Hippocampal formation (tissue), 2 donors: Measurements from ENCODE around the gene IFNA17.
A peak's percentile ranks its signal among the peaks of the same experiment; 100 is the strongest.
"Not testable (repeated sequence)": the region's sequence is repeated elsewhere in the genome, so short reads cannot be mapped to it uniquely, and the experiment has no call there.

Experiments used
- DNase-seq, 2 donors: peaks; one replicate each; lab custom pipeline; 2025; lab: John Stamatoyannopoulos, UW

IFNA17 gene

DNA sequence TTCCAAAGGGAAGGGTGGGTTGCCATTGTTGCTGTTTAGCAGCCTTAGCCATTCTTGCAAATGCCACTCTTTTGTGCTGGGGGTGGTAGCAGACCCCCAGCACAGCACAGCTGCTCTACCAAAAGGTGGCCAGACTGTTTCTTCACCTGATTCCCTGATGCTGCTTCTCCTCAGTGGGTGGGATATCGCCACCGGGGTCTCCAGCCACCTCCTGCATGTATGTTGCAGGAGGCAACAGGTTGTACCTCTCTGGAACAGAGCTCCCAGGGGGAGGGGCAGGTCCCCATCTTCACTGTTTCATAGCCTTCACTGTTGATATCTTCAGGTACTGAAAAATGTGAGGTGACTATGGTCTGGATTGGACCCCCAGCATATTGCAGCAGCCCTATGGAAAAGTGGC lies 17.2 kb downstream of the IFNA17 start:
- DNase-seq = not testable (repeated sequence)

DNA sequence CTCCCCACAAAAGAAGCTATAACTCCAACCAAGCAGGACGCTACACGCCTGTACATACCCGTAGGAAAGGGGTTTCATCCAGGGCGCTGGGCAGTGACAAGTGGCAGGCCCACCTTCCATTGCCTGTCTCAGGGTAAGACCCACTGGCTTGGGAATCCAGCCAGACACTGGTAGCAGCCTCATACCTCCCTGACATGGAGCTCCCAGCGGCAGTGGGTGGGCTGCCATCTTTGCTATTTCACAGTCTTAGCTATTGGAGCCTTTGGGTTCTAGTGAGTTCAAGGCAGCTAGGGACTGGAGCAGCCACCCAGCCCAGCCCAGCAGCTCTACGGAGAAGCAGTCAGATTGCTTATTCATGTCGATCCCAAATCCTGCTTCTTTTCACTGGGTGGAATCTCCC lies 17.7 kb downstream of the IFNA17 start:
- DNase-seq = no peak

DNA sequence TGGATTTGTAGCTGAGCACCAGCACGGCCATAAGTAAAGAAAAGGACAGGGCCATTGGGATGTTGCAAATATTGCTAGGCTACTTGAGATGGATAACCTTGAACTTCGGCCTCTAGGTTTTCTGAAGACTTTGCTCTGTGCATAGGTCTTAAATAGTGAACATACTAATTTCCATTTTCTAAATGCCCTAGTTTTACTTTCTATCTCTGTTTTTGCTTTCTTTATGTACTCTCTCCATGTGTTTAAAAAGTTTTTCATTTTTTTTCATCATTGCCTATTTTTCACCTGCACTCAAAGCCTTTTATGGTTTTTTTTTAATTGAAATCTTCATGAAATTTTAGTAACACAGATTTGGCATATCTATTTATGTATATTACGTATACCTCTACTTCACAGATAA lies 21.0 kb downstream of the IFNA17 start, which contains the start of gene IFNA10:
Gene IFNA10 (minus strand): TSS at position 101 of the 400 bp plus-strand sequence. CDS start 46 bp downstream, at position 55.
- not testable (repeated sequence) for DNase-seq

DNA sequence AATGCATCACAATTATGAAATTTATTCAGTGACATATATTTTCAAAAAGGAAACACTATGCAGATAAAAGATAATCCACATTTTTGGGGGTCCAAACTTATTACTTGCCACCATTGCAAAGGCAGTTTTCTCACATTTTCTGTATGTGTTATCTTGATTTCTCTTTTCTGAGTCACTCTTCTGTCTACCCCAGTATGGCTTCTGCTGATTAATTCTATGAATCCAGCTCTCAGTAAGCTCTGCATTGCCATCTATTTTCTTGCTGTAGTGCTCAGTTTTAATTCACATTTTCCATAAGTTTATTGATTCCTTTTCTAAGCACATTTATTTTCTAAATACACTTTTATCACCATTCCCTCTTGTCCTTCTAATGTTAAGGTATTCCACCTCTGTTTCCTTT lies 22.8 kb downstream of the IFNA17 start:
- DNase-seq = no peak

DNA sequence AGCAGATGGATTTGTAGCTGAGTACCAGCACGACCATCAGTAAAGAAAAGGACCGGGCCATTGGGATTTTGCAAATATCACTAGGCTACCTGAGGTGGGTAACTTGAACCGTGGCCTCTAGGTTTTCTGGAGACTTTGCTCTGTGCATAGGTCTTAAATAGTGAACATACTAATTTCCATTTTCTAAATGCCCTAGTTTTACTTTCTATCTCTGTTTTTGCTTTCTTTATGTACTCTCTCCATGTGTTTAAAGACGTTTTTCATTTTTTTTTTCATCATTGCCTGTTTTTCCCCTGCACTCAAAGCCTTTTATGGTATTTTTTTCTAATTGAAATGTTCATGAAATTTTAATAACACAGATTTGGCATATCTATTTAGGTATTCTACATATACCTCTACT lies 25.9 kb downstream of the IFNA17 start, which contains the start of gene IFNA7:
Gene IFNA7 (minus strand): TSS at position 101 of the 400 bp plus-strand sequence. CDS start 40 bp downstream, at position 61.
- DNase-seq = not testable (repeated sequence)

DNA sequence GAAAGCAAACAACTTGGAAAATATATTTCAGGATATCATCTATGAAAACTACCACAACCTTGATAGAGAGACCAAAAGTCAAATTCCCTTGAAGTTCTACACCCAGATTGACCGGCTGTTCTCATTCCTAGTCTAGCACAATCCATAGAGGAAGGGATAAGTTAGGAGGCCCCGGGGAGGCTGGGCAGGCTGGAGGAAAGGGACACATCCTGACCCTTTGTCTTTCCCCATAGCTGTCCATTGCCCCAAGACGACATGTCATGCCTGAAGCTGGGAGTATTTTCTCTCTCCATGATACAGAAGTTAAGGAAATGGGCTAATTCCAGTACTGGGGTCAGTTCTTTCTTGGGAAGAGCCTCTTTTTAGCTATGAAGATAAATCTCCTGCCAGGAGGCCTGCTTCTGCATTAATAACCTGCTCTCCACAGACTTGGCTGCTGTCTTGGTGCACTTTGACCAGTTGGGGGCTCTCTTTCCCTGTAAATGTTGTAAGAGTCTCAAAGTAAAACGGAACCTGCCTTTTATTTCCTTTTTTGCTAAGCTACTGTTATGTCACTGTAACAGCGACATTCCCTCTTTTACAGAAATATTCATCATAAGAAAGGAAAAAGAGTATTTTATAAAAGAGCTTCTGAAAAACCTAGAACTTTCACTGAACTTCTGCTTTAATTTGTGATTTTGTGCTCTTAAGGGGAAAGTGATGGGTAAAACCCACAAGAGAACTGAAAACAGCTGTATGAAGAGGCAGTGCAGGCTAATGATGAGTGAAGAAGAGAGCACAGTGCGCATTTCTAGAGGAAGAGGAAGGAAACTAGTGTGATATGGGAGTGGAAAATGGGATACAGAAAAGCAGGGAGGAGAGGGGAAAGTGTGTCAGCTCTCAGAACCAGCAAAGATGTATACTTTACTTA lies 32.9 kb downstream of the IFNA17 start:
- peak in 1 of 2 donors; percentile 6 for DNase-seq

DNA sequence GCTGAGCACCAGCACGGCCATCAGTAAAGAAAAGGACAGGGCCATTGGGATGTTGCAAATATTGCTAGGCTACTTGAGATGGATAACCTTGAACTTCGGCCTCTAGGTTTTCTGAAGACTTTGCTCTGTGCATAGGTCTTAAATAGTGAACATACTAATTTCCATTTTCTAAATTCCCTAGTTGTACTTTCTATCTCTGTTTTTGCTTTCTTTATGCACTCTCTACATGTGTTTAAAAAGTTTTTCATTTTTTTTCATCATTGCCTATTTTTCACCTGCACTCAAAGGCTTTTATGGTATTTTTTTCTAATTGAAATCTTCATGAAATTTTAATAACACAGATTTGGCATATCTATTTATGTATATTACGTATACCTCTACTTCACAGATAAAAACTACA lies 40.5 kb downstream of the IFNA17 start, which contains the start of gene IFNA4:
Gene IFNA4 (minus strand): TSS at position 101 of the 400 bp plus-strand sequence. CDS start 56 bp downstream, at position 45.
- DNase-seq = not testable (repeated sequence)

DNA sequence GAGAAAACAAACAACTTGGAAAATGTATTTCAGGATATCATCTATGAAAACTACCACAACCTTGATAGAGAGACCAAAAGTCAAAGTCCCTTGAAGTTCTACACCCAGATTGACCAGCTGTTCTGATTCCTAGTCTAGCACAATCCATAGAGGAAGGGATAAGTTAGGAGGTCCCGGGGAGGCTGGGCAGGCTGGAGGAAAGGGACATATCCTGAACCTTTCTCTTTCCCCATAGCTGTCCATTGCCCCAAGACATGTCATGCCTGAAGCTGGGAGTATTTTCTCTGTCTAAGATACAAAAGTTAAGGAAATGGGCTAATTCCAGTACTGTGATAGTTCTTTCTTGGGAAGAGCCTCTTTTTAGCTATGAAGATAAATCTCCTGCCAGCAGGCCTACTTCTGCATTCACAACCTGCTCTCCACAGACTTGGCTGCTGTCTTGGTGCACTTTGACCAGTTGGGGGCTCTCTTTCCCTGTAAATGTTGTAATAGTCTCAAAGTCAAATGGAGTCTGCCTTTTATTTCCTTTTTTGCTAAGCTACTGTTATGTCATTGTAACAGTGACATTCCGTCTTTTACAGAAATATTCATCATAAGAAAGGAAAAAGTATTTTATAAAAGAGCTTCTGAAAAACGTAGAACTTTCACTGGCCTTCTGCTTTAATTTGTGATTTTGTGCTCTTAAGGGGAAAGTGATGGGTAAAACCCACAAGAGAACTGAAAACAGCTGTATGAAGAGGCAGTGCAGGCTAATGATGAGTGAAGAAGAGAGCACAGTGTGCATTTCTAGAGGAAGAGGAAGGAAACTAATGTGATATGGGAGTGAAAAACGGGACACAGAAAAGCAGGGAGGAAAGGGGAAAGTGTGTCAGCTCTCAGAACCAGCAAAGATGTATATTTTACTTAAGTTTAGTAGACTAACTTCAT lies 44.9 kb downstream of the IFNA17 start:
- DNase-seq = peak in 1 of 2 donors; percentile 2
